Type B pancreatic cell (in vitro differentiated cells): ENCODE results near the gene ASMTL. TPM values are rescaled to one million over a fixed set of nuclear protein-coding genes. Genes with fewer than 3 reads are reported as not detected.

ENCODE experiments used
- DNase-seq: peaks from one replicate; pipeline ENCODE4 v3.0.0; 2021; ENCODE audit warnings: mixed read lengths; ENCODE audit not compliant: unreplicated experiment; ENCODE audit errors: extremely low spot score
- H3K27ac Mint-ChIP-seq: 2 replicates; pipeline ENCODE4 v1.8.0; 2021; ENCODE audit warnings: mild to moderate bottlenecking, mixed read lengths
- H3K27me3 Mint-ChIP-seq: 2 replicates; pipeline ENCODE4 v1.8.0; 2021; ENCODE audit warnings: mixed read lengths
- H3K36me3 Mint-ChIP-seq: 2 replicates; pipeline ENCODE4 v1.8.0; 2021; ENCODE audit warnings: mixed read lengths
- H3K4me1 Mint-ChIP-seq: one replicate; pipeline ENCODE4 v1.8.0; 2021; ENCODE audit warnings: mixed read lengths; ENCODE audit not compliant: unreplicated experiment
- H3K4me3 Mint-ChIP-seq: 2 replicates; pipeline ENCODE4 v1.8.0; 2021; ENCODE audit warnings: mild to moderate bottlenecking, mixed read lengths
- H3K9me3 Mint-ChIP-seq: 2 replicates; pipeline ENCODE4 v1.8.0; 2021; ENCODE audit warnings: mixed read lengths
- CTCF ChIP-seq: fragments of 200-600 bp; sonication (generic); conservative IDR thresholded peaks from 2 replicates; pipeline ENCODE4 v1.5.0; 2021; ENCODE audit warnings: antibody characterized with exemption, mild to moderate bottlenecking
- total RNA-seq: library from RNA; stranded (reverse); gene quantifications from 2 replicates; pipeline ENCODE4 v1.2.1, GENCODE V29; 2021; ENCODE audit warnings: low replicate concordance

The ASMTL gene
- total RNA-seq, 1 donor from 2014 or later, result 31.5 TPM

- Mint-ChIP-seq H3K27ac (no peak overlapping the region), H3K27me3 (peaks cover under 1% of the 10 kb centered on the region), H3K36me3 (no peaks in the 10 kb centered on the region), H3K4me3 (no peak overlapping the region), H3K9me3 (peaks cover 4% of the 10 kb centered on the region), H3K4me1 (no peaks in the 10 kb centered on the region)
- no peak for TF ChIP-seq CTCF
- DNase-seq, result peak; percentile 4
Measured at GRCh38 chrX:1472975-1473374, 20.3 kb upstream of the ASMTL start.

GRCh38 chrX:1468250-1468772 lies 15.6 kb upstream of the ASMTL start:
- no peak overlapping the region for H3K27ac Mint-ChIP-seq
- H3K4me1 Mint-ChIP-seq, result no peaks in the 10 kb centered on the region
- H3K9me3 Mint-ChIP-seq, result no peaks in the 10 kb centered on the region

GRCh38 chrX:1466971-1467561 lies 14.4 kb upstream of the ASMTL start:
- no peaks in the 10 kb centered on the region for H3K4me1 Mint-ChIP-seq
- no peaks in the 10 kb centered on the region for H3K9me3 Mint-ChIP-seq
- H3K4me3 Mint-ChIP-seq, result no peak overlapping the region
- no peak for TF ChIP-seq CTCF
- DNase-seq, result peak; percentile 51
- H3K27me3 Mint-ChIP-seq, result peaks cover 19% of the 10 kb centered on the region
- H3K27ac Mint-ChIP-seq, result no peak overlapping the region
- no peaks in the 10 kb centered on the region for H3K36me3 Mint-ChIP-seq

More at GRCh38 chrX:1468250-1468772, 15.6 kb upstream of the ASMTL start:
- H3K36me3 Mint-ChIP-seq, result no peaks in the 10 kb centered on the region
- TF ChIP-seq CTCF, result no peak
- DNase-seq, result peak; percentile 44
- H3K4me3 Mint-ChIP-seq, result no peak overlapping the region
- peaks cover 12% of the 10 kb centered on the region for H3K27me3 Mint-ChIP-seq

- H3K27me3 Mint-ChIP-seq, result peaks cover 19% of the 10 kb centered on the region
- no peaks in the 10 kb centered on the region for H3K4me1 Mint-ChIP-seq
- no peak for TF ChIP-seq CTCF
- H3K27ac Mint-ChIP-seq, result no peak overlapping the region
- no peaks in the 10 kb centered on the region for H3K36me3 Mint-ChIP-seq
- DNase-seq, result peak; percentile 65
- no peak overlapping the region for H3K4me3 Mint-ChIP-seq
- no peaks in the 10 kb centered on the region for H3K9me3 Mint-ChIP-seq
Measured at GRCh38 chrX:1466232-1466661, 13.5 kb upstream of the ASMTL start.

- no peak overlapping the region for H3K27ac Mint-ChIP-seq
- peaks cover 19% of the 10 kb centered on the region for H3K27me3 Mint-ChIP-seq
- no peak overlapping the region for H3K4me3 Mint-ChIP-seq
- H3K9me3 Mint-ChIP-seq, result no peaks in the 10 kb centered on the region
- H3K4me1 Mint-ChIP-seq, result no peaks in the 10 kb centered on the region
- peak; percentile 57 for DNase-seq
- no peaks in the 10 kb centered on the region for H3K36me3 Mint-ChIP-seq
- TF ChIP-seq CTCF, result no peak
Measured at GRCh38 chrX:1465286-1466231, 12.8 kb upstream of the ASMTL start.
